GM18526 (cell line): ENCODE data around the gene DMD.

Experiments used
- POLR2A ChIP-seq: IDR thresholded peaks from 3 replicates; pipeline ENCODE4 v1.6.1; 2011; ENCODE audit not compliant: insufficient read length; ENCODE audit errors: extremely low read depth

Gene DMD

DNA sequence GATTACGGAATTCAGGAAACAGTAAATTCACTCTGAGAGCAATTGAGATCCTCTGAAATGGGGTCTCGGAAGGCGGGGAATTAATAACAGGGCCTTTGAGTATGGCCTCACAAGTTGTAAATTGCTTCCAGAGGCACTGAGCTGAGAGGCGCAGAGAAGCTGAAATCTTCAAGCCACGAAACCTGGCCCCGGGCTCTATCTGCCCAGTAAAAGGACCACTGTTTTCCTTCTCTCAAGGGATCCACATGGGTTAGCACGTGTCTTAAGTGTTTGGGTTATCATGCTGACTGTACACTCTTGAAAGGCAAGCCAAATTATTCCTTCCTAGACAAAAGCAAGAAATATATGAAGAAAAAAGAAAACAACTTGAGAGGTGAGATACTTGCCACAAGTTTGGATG lies 1126.6 kb downstream of the DMD start:
- no peak for TF ChIP-seq POLR2A

DNA sequence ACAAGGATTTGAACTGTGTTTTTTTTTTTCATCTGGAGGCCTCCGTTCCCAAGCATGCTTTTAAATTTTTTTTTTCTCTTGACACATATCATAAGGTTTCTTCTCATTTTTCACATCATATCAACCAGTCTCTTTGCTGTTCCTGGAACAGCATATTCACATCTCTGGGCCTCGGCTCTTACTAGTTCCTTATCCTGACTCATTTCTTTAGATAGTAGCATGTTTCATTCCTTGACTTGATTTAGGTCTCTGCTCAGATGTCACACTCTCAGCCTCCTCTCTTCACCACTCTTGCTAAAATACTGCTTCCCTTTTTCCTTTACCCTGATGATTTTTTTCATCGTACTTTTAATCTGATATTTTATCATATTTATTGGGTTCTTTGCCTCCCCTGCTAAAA lies 1163.1 kb downstream of the DMD start:
- TF ChIP-seq POLR2A: no peak

DNA sequence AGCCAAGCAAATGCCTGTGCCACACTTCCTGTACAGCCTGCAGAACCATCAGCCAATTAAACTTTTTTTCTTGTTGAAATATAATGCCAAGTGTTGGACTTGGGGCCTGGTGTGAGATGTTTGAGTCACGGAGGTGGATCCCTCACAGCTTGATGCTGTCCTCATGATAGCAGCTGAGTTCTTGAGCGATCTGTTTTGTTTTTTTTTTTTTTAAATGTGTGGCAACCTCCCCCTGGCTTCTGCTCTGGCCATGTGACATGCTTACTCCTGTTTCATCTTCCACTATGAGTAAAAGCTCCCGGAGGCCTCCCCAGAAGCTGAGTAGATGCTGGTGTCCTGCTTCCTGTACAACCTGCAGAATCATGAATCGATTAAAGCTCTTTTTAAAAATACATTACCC lies 1166.2 kb downstream of the DMD start:
- no peak for TF ChIP-seq POLR2A

DNA sequence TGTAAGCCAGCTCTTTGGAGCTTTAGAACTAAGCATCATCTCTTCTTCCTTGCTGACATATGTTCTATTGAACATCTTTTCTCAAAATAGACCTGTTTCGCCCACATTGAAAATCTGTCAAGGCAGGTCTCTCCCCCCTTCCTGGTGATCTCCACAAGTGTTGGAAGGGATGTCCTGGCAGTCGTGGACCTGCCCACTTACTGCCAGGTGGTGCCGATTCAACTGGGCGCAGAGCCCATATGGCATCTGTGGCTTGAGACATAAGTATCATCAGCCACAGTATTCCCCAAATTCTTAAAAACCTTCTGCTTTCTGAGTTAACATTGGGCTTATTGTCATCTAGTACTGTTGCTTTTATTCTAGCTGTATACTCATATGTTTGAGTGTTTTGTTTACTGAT lies 1170.2 kb downstream of the DMD start:
- no peak for TF ChIP-seq POLR2A

DNA sequence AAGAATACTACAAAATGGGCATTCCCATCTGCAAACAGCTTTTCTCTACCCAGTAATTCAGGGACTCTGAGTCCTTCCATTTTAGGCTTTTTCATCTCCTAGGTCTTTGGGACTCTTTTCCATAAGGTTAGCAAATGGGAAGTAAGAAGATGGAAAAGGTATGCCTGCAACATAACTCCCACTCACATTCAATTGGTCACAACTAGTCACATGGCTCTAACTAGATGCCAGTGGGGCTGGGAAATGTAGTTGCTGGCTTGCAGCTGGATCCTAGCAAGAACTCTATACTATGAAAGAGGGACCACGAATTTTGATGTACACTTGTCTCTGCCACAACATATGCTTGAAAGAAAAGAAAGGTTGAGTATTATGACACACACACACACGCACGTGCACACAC lies 1184.6 kb downstream of the DMD start:
- no peak for TF ChIP-seq POLR2A

DNA sequence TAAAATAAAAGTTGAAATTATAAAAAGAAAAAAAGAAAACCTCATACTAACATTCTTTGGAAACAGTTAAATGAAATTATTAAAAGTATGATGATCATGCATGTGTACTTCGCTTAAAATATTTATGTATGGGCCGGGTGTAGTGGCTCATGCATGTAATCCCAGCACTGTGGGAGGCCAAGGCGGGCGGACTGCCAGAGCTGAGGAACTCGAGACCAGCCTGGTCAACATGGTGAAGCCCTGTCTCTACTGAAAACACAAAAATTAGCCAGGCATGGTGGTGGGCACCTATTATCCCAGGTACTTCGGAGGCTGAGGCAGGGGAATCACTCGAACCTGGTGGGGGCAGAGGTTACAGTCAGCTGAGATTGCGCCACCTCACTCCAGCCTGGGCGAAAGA lies 1187.3 kb downstream of the DMD start:
- no peak for TF ChIP-seq POLR2A

DNA sequence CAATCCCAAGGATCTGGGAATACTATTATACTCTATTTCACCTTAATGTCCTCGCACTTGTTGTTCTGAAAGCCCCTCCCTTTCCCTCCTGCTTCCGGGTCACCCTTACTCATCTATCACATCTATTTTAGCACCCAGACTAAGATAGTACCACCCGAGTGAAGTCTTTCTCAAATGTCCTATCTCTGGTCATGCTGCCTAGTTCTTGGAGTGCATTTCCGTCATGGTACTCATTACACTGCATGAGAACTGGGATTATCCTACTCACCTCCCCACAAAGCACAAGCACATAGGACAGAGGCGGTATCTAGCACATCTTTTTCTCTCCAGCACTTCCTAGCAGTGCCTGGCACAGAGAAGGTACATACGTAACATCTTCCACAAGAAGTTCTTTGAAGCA lies 1195.2 kb downstream of the DMD start:
- TF ChIP-seq POLR2A: no peak

DNA sequence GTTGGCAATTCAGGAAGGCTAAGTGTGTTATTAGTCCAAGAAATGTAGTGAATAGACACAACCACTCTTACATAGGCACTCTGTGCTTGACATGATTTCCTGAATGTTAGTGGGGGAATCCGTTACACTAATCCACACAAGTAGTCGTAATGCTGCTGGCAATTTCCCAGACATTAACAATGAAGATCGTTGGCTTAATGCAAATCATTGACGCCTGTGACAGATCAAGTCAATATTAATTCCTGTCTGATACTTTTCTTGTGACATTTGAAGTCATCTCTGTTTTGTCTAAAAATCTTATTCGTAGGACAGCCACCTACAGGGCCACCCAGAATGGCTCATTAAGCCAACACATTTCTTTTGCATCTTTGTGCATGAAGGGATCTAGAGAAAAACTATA lies 1200.4 kb downstream of the DMD start:
- no peak for TF ChIP-seq POLR2A

DNA sequence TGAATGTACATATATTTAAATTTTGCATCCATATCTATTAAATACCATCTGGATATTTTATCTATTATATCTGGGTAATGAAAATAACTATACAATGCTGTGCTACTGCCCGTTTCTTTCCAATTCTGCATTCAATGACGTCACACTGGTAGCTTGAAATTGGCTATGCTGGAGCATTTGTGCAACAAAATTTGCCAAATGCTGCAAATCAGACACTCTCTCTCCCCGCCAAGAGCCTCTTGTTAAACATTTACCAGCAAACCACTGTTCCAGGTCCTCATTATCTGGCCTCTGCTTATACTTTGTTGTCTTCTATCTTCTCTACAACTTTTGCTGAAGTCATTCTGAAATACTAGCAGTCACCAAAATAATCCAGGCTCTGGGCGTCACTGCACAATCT lies 1201.1 kb downstream of the DMD start:
- TF ChIP-seq POLR2A: no peak

DNA sequence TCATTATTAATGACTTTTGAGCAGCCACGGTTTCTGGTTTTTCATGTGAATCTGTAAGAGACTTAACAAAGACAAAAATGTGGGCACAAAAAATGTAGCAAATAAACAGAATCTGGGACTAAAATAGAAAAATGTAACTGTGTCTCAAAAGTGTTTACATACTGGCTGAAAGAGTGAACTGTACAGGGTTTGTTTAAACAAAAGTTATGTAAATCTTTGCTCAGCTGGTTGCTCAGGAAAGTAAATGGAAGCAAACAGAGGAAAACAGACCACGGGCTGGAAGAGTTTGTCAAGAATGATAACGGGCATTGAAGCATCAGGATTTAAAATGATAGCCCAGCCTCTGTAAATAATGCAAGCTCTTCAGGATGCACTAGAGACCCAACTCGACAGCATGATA lies 1217.7 kb downstream of the DMD start:
- no peak for TF ChIP-seq POLR2A

DNA sequence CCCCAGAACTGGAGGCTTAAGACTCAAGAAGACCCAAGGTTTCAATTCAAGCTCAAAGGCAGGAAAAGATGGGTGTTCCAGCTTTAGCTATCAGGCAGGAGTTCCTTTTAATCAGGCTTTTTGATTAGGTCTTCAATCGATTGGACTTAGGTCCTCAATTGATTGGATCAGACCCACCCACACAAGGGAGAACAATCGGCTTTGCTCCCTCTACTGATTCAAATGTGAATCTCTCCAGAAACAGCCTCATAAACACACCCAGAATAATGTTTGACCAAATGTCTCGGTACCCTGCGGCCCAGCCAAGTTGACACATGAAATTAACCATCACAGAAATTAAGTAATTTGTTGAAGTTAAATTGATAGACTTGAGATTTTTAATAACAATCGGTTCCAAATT lies 1222.4 kb downstream of the DMD start:
- TF ChIP-seq POLR2A: no peak

DNA sequence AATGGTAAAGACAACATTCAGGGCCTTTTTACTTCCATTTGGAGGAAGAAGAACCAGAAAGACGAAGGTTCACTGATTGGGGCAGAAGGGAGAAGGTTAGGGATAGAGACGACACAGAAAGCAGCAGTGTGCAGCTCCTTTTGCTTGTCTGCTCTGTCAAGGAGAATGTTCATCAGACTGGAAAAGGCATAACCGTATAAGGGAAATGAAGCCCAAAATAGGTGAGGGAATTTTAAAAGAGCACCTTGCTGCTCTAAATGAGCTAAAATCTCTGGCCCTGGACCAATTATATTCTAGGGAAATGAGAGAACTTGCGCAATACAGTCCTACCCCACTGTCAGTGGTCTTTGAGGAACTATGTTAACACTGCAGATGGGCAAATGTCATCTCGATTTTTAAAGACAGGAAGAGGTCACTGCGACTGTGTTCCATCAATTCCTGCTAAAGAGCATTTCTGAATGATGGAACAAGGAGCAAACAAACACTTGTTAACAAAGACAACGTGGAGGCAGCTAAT lies 1229.7 kb downstream of the DMD start:
- TF ChIP-seq POLR2A: no peak

DNA sequence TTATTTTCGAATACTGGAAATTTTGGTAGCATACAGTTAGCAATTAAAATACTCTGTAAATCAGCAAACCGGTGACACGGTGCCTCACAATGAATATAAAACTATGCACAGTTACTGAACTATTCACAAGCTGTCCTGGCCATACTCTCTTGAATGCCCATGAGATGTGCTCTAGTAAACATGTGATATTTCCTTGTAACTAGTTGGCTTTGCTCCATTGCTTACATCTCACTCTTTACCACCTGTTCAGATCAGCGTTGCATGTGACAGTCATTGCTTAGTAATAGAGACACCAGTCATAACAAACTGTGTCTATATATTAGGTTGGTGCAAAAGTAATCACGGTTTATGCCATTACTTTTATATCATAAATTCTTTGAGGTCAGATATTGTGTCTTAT lies 1241.6 kb downstream of the DMD start:
- TF ChIP-seq POLR2A: no peak

DNA sequence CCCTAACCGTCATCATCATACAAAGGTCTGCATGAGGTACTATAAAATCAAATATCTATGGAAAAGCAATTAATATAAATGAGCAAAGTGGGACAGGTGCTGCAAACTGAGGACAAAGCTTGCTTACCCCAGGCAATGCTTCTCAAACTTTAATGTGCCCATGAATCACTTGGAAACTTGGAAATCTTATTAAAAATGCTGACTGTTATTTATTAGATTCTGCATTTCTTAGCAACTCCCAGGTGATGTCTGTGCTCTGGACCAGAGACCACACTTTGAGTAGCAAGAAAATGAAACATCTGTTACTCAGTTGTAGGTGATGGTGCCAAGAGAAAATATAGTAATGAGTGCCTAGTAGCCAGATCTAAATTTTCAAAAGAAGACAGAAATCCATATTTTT lies 1249.1 kb downstream of the DMD start:
- no peak for TF ChIP-seq POLR2A

DNA sequence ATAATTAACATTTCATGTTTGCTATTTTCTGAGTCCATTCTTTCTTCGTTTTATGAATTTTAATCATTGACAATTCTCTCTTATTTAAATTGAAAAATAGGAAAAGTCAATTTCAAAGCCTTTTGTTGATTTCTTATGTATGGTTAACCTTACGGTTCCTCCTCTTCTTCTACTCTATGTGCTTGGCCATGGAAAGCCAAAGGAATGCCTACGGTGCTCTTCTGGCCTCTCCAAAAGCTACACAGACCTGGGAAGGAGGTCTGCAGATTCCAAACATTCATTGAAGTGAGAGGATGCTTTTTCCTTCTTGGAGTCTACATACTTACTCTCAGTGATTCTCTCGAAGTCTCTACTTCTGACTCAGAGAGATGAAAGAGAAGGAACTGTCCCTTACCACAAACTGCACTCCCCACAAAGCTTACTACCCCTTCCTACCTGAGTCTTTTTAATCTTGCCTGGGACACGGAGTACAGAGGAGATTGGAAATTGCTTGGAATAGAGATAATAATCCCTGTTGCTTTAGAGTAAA lies 1276.4 kb downstream of the DMD start:
- TF ChIP-seq POLR2A: no peak

DNA sequence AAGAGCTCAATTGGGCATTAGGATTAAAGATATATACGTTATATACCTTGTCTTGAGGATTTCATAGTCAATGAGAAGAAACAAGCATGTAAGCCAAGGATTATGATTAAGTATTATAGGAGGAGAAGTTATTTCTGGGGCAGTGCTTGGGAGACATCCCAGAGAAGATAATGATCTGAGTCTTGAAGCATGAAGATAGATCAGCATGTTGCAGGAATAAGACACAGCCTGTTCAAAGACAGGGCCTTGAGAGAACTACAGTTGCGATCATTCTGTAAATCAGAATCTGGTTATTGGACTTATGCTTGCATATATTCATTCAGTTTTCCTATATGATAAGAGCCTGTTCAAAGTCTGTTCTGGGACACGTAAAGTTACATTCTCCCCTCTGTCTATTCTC lies 1277.3 kb downstream of the DMD start:
- no peak for TF ChIP-seq POLR2A

DNA sequence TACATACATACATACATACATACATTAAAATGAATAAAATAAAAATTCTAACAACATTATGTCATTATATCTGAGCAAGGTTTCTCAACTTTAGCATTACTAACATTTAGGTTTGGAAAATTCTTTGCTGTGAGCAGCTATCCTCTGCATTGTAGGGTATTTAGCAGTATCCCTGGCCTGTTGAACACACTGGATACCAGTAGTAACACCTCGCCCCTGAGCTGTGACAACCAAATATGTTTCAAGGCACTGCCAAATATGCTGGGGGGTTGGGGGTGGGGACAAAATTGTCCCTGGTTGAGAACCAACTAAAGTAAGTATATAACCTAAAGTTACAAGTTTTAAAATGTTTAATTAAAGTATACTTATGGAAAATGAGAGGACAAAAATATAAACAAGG lies 1278.6 kb downstream of the DMD start:
- TF ChIP-seq POLR2A: no peak

DNA sequence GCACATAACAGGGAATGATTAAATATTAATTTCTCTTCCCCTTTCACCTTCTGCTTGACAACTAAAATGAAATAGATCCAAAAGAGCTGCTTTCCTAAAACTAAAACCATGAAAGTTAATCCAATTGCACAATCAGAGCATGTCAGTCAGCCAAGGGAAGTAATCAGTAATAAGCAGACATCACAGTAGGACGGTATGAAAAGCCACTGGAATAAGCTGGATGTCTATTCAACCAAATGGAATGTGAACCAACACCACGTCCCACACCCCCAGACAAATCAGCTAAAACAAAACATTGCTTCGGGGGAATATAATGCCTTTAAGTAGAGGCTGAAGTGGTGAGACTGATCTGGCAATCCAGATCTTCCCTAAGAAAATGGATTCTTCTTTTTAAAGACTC lies 1280.1 kb downstream of the DMD start:
- TF ChIP-seq POLR2A: no peak

DNA sequence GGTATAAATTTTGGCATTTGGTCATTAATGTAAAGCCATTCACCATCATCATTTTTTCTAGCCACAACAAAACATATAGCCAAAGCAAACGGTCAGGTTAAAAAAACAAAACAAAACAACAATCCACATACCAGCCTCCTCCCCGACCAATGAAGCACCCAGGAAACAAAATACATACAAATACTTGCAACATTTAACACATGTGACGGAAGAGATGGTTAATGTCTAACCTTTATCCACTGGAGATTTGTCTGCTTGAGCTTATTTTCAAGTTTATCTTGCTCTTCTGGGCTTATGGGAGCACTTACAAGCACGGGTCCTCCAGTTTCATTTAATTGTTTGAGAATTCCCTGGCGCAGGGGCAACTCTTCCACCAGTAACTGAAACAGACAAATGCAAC lies 1282.0 kb downstream of the DMD start:
- TF ChIP-seq POLR2A: no peak

DNA sequence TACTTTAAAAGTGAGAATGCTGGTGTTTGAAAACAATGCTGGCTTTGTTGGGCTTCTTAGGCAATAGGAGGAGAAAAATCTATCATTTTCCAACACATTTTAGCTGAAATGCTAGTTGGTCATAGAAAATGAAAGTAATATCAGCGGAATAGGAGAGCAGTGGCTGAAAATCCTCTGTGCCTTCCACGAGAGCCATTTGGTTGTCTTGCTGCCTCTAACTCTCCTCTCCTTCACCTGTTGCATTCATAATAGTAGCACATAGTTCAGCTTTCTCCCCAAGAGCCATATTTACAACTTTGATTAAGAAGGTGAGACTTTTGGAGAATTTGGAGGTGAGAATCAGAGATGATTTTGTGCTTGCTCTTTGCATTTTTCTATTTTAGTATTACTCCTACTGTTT lies 1290.1 kb downstream of the DMD start:
- no peak for TF ChIP-seq POLR2A
